ENCODE data around the gene IL1R1. TPM values are rescaled to one million over a fixed set of nuclear protein-coding genes. Genes with fewer than 3 reads are reported as not detected.

The IL1R1 gene
- total RNA-seq, 1 donor from 2014 or later, result 0.17 TPM

DNA sequence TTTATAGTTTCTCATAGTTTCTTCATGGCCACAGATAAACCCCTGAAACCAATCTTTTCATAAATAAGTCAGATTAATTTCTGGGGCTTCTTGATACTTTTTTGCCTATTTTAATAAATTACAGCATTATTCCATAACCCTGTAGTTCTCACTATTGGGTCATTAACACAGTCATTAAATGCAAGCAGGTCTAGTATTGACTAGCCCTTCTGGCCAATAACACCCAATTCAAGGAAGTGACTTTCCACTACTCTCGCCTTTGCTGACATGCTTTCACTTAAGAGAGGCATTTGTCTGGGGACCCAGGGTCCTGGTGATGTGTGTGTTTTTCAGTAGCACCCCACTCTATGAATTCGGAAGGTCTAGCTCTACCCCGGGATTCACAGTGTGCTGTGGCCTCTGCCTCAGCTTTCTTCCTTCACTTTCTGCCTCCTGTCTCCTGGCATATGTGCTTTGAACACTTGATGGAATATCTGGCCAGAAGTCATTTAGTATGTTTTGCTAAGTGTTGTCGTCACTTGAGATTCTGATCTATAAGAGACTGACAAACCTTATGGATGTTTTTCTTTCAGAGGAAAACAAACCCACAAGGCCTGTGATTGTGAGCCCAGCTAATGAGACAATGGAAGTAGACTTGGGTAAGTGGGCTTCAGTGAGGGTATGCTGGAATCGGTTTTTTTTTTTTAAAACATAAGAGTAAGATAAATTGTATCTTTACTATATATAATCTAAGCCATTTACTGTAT is 25.7 kb downstream of the IL1R1 start:
- Mint-ChIP-seq H3K36me3 (ENCODE audit: unreplicated experiment) (no peaks in the 10 kb centered on the region), H3K27ac (ENCODE audit: unreplicated experiment) (no peak overlapping the region), H3K4me1 (ENCODE audit: low read depth, unreplicated experiment) (no peaks in the 10 kb centered on the region), H3K4me3 (ENCODE audit: unreplicated experiment) (no peak overlapping the region), H3K27me3 (ENCODE audit: unreplicated experiment) (no peaks in the 10 kb centered on the region), H3K9me3 (ENCODE audit: unreplicated experiment) (no peaks in the 10 kb centered on the region)
- TF ChIP-seq, protein P1, sequence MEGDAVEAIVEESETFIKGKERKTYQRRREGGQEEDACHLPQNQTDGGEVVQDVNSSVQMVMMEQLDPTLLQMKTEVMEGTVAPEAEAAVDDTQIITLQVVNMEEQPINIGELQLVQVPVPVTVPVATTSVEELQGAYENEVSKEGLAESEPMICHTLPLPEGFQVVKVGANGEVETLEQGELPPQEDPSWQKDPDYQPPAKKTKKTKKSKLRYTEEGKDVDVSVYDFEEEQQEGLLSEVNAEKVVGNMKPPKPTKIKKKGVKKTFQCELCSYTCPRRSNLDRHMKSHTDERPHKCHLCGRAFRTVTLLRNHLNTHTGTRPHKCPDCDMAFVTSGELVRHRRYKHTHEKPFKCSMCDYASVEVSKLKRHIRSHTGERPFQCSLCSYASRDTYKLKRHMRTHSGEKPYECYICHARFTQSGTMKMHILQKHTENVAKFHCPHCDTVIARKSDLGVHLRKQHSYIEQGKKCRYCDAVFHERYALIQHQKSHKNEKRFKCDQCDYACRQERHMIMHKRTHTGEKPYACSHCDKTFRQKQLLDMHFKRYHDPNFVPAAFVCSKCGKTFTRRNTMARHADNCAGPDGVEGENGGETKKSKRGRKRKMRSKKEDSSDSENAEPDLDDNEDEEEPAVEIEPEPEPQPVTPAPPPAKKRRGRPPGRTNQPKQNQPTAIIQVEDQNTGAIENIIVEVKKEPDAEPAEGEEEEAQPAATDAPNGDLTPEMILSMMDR (IDR thresholded peaks at IDR 0.05; ENCODE audit: partially characterized antibody, unreplicated experiment), result no peak
- no peak for DNase-seq

DNA sequence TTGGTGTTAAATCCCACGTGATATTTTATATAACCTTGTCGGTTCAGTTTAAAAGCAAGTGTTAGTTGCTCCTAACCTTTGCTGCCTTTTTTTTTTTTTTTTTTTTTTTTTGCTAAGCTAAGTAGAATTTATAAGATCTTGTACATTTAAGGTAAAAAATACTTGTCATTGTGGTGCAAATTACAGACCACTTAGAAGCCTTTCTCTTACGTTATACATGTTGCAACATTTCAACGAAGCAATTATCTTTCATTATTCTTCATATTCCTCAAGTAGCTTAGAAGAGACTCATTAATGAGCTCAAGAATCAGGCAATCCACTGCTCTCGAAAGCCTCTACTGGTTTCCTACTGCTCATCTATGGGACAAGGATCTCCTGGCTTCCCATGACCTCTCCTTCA is 29.4 kb downstream of the IL1R1 start:
- Mint-ChIP-seq H3K4me3 (ENCODE audit: unreplicated experiment) (no peak overlapping the region), H3K4me1 (ENCODE audit: low read depth, unreplicated experiment) (no peaks in the 10 kb centered on the region), H3K27me3 (ENCODE audit: unreplicated experiment) (no peaks in the 10 kb centered on the region), H3K27ac (ENCODE audit: unreplicated experiment) (no peak overlapping the region), H3K9me3 (ENCODE audit: unreplicated experiment) (no peaks in the 10 kb centered on the region), H3K36me3 (ENCODE audit: unreplicated experiment) (no peaks in the 10 kb centered on the region)
- TF ChIP-seq, protein P1 (IDR thresholded peaks at IDR 0.05; ENCODE audit: partially characterized antibody, unreplicated experiment), result no peak
- DNase-seq, result no peak

DNA sequence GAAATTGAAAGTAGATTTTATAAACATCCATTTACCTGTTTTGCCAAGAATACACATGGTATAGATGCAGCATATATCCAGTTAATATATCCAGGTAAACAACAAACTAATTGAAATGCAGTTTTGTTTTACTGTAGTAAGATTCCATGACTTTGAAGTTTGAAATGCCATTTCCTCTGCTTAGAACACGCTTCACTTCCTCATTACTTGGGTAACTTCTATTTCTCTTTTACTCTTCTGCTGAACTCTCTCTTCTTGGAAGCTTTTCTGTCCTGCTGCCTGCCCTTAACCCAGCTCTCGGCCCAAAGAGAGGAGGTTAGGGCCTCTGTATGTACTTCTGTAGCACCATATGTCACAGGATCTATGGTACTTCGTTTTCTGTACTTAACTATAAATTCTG is 30.2 kb downstream of the IL1R1 start:
- Mint-ChIP-seq H3K9me3 (ENCODE audit: unreplicated experiment) (no peaks in the 10 kb centered on the region), H3K4me3 (ENCODE audit: unreplicated experiment) (no peak overlapping the region), H3K27ac (ENCODE audit: unreplicated experiment) (no peak overlapping the region), H3K27me3 (ENCODE audit: unreplicated experiment) (peaks cover 2% of the 10 kb centered on the region), H3K4me1 (ENCODE audit: low read depth, unreplicated experiment) (peaks cover 2% of the 10 kb centered on the region), H3K36me3 (ENCODE audit: unreplicated experiment) (no peaks in the 10 kb centered on the region)
- TF ChIP-seq, protein P1 (IDR thresholded peaks at IDR 0.05; ENCODE audit: partially characterized antibody, unreplicated experiment), result no peak
- DNase-seq, result no peak

DNA sequence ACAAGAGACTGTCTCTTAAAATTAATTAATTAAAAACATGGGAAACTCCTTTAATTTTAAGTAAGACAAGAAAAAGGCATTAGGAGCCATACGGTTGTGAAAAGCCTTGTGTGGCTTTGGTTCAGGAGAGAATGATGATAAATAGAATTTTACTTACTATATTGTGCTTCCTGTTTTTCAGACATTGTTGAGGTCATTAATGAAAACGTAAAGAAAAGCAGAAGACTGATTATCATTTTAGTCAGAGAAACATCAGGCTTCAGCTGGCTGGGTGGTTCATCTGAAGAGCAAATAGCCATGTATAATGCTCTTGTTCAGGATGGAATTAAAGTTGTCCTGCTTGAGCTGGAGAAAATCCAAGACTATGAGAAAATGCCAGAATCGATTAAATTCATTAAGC is 33.6 kb downstream of the IL1R1 start:
- H3K27me3 Mint-ChIP-seq (ENCODE audit: unreplicated experiment), result peaks cover 2% of the 10 kb centered on the region
- H3K27ac Mint-ChIP-seq (ENCODE audit: unreplicated experiment), result no peak overlapping the region
- H3K4me3 Mint-ChIP-seq (ENCODE audit: unreplicated experiment), result no peak overlapping the region
- H3K9me3 Mint-ChIP-seq (ENCODE audit: unreplicated experiment), result no peaks in the 10 kb centered on the region
- TF ChIP-seq, protein P1 (IDR thresholded peaks at IDR 0.05; ENCODE audit: partially characterized antibody, unreplicated experiment), result no peak
- no peak for DNase-seq
- no peaks in the 10 kb centered on the region for H3K36me3 Mint-ChIP-seq (ENCODE audit: unreplicated experiment)
- H3K4me1 Mint-ChIP-seq (ENCODE audit: low read depth, unreplicated experiment), result peaks cover 3% of the 10 kb centered on the region

DNA sequence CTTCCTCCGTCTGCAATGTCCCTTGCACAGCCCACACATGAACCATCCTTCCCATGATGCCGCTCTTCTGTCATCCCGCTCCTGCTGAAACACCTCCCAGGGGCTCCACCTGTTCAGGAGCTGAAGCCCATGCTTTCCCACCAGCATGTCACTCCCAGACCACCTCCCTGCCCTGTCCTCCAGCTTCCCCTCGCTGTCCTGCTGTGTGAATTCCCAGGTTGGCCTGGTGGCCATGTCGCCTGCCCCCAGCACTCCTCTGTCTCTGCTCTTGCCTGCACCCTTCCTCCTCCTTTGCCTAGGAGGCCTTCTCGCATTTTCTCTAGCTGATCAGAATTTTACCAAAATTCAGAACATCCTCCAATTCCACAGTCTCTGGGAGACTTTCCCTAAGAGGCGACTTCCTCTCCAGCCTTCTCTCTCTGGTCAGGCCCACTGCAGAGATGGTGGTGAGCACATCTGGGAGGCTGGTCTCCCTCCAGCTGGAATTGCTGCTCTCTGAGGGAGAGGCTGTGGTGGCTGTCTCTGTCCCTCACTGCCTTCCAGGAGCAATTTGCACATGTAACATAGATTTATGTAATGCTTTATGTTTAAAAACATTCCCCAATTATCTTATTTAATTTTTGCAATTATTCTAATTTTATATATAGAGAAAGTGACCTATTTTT is 35.4 kb downstream of the IL1R1 start:
- Mint-ChIP-seq H3K27ac (ENCODE audit: unreplicated experiment) (no peak overlapping the region), H3K9me3 (ENCODE audit: unreplicated experiment) (no peaks in the 10 kb centered on the region), H3K4me1 (ENCODE audit: low read depth, unreplicated experiment) (peaks cover 9% of the 10 kb centered on the region), H3K27me3 (ENCODE audit: unreplicated experiment) (peaks cover 2% of the 10 kb centered on the region), H3K36me3 (ENCODE audit: unreplicated experiment) (no peaks in the 10 kb centered on the region), H3K4me3 (ENCODE audit: unreplicated experiment) (no peak overlapping the region)
- DNase-seq, result no peak
- TF ChIP-seq, protein P1 (IDR thresholded peaks at IDR 0.05; ENCODE audit: partially characterized antibody, unreplicated experiment), result no peak
